Measurements from ENCODE around the gene VPS72. TPM values are rescaled to one million over a fixed set of nuclear protein-coding genes. Genes with fewer than 3 reads are reported as not detected.
A peak's percentile ranks its signal among the peaks of the same experiment; 100 is the strongest.

VPS72 gene
- polyA plus RNA-seq, 1 of the 3 experiments (the other 2 are of a cell fraction), result 80.2 TPM

DNA sequence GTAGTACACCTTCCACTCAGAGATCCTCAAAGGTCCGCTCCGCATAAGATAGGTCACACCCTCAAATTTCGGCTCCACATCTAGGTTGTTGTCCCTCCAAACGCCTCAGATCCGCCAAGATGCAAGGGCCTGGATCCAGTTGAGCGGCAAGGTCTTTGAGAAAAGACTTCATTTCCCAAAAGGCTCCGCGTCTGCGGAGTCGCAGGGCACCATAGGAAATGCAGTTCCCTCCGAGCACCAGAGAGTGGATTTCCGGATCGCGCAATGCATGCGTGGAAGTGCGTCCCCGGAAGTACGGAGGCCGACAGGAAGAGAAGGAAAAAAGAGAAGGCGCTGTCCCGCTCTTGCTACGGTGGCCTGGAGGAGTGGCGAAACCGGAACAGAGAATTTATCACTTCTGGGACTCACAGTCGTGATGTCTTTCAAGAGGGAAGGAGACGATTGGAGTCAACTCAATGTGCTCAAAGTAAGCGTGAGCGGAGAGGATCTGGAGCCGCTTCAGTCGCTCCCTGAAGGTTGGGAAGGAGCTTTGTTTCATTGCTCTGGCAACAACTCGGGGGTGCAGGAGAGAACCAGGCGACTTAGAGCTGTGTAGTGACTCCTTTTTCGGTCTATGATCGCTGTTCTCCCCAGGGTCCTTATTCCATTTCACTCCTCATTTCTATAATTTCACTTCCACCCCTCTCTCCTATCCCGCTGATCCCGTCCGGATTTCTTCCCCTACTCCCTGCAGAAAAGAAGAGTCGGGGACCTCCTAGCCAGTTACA lies 24.1 kb downstream of the VPS72 start, which contains the start of the genes LYSMD1 and SCNM1 (continued):
- TF ChIP-seq REST (IDR thresholded peaks at IDR 0.05; ENCODE audit: low read depth, low read length) (peak; percentile 82), YY1 (IDR thresholded peaks at IDR 0.05; ENCODE audit: low read depth) (peak; percentile 69; the same call in 1 of the 2 replicates), GABPA (IDR thresholded peaks at IDR 0.05; ENCODE audit: low read depth) (peak; percentile 97), TEAD4 (IDR thresholded peaks at IDR 0.05; ENCODE audit: borderline replicate concordance, insufficient read depth) (no peak), RXRA (IDR thresholded peaks at IDR 0.05; ENCODE audit: borderline replicate concordance, low read depth) (no peak; the same call in 1 of the 2 replicates), EZH2phosphoT487 (IDR thresholded peaks at IDR 0.05; ENCODE audit: borderline replicate concordance, low read depth) (no peak), SIN3A (IDR thresholded peaks at IDR 0.05; ENCODE audit: borderline replicate concordance, low read depth, low read length) (peak; percentile 98; the same call in 1 of the 2 replicates), MEF2A (IDR thresholded peaks at IDR 0.05; ENCODE audit: borderline replicate concordance, low read depth) (no peak)
- TF ChIP-seq, protein P1, sequence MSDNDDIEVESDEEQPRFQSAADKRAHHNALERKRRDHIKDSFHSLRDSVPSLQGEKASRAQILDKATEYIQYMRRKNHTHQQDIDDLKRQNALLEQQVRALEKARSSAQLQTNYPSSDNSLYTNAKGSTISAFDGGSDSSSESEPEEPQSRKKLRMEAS (IDR thresholded peaks at IDR 0.05; ENCODE audit: low read depth), result peak; percentile 88

- DNase-seq, result peak; percentile 67
- Histone ChIP-seq H3K4me3 (ENCODE audit: low read depth in 2 of 2, low read length in 1 of 2) (peak overlapping the region; percentile 84 to 86), H2AFZ (ENCODE audit: low read depth) (peak overlapping the region; percentile 89), H3K9me3 (no peaks in the 10 kb centered on the region), H3K36me3 (replicated peaks in 1 of 2; ENCODE audit: control insufficient read depth in 1 of 2, insufficient read depth in 2 of 2, low read length in 1 of 2) (peaks cover 17 to 35% of the 10 kb centered on the region in 2 experiments), H4K20me1 (ENCODE audit: insufficient read depth) (no peaks in the 10 kb centered on the region), H3K9ac (peak overlapping the region; percentile 83), H3F3A (replicated peaks; ENCODE audit: insufficient read depth) (no peaks in the 10 kb centered on the region), H3K9me2 (no peaks in the 10 kb centered on the region), H3K4me1 (ENCODE audit: control insufficient read depth in 1 of 2, insufficient read depth in 2 of 2, low read depth in 1 of 2, low read length in 1 of 2) (peaks cover 4 to 15% of the 10 kb centered on the region in 2 experiments; a peak in 2 of 4 replicates), H3K27ac (ENCODE audit: low read depth in 2 of 2, low read length in 1 of 2) (peak overlapping the region; percentile 63 to 92; a peak in 3 of 4 replicates), H3K79me2 (ENCODE audit: insufficient read depth) (peaks cover 40% of the 10 kb centered on the region), H3K4me2 (peak overlapping the region; percentile 95), H3K27me3 (ENCODE audit: insufficient read depth) (no peaks in the 10 kb centered on the region)
- TF ChIP-seq POLR2AphosphoS5 (IDR thresholded peaks at IDR 0.05; ENCODE audit: low read depth, low read length) (peak; percentile 33; the same call in 1 of the 2 replicates), FOXJ3 (CRISPR knock-in tag; IDR thresholded peaks at IDR 0.05) (no peak)
- CTCF ChIA-PET, result interaction anchor here (0.7 to 1.8 kb wide), 8 partner anchors 9 to 176 kb away, joined by 3 to 12 read pairs (median 4); partner anchors contain the start of genes CDC42SE1, GABPB2, TMOD4 and TNFAIP8L2
- POLR2A ChIA-PET, result interaction anchor here (0.9 kb wide), 1 partner anchor 24 kb away, joined by 4 read pairs; the partner anchor contains the start of gene VPS72
- 3% methylated on average over 14 of the region's 15 CpGs for WGBS (ENCODE audit: low lambda C conversion rate)
Observed at GRCh38 chr1:151165281-151165737, 24.7 kb downstream of the VPS72 start.

Data from SK-N-SH (cell line).